HepG2 (cell line): Measurements from ENCODE around the gene NOTUM. TPM values are rescaled to one million over a fixed set of nuclear protein-coding genes. Genes with fewer than 3 reads are reported as not detected.

Source experiments
- AKAP8 ChIP-seq: sonication (generic); formaldehyde crosslinking; IDR thresholded peaks from 2 replicates; pipeline ENCODE4 v1.5.1; 2020; ENCODE audit warnings: mild to moderate bottlenecking, missing genetic modification reagents
- ATF7-NPFF ChIP-seq: sonication (generic); formaldehyde crosslinking; IDR thresholded peaks from 2 replicates; pipeline ENCODE4 v1.8.1; 2023; ENCODE audit warnings: mild to moderate bottlenecking, low read depth, missing genetic modification reagents, moderate library complexity
- E2F2 ChIP-seq: sonication (generic); formaldehyde crosslinking; IDR thresholded peaks from 2 replicates; pipeline ENCODE4 v1.4.0; 2020; ENCODE audit warnings: missing genetic modification reagents, borderline replicate concordance
- ELF3 ChIP-seq: IDR thresholded peaks from 2 replicates; pipeline ENCODE4 v1.6.1; 2016; ENCODE audit warnings: missing genetic modification reagents, missing compliant biosample characterization
- FOXJ3 ChIP-seq: sonication (generic); formaldehyde crosslinking; IDR thresholded peaks from 2 replicates; pipeline ENCODE4 v1.4.0; 2020; ENCODE audit warnings: missing genetic modification reagents, mild to moderate bottlenecking, borderline replicate concordance
- IKZF5 ChIP-seq: IDR thresholded peaks from 2 replicates; pipeline ENCODE4 v1.6.1; 2018; ENCODE audit warnings: missing genetic modification reagents, mild to moderate bottlenecking, missing compliant biosample characterization
- JDP2 ChIP-seq: sonication (generic); formaldehyde crosslinking; IDR thresholded peaks from 2 replicates; pipeline ENCODE4 v1.8.1; 2022; ENCODE audit warnings: missing genetic modification reagents, borderline replicate concordance
- PLSCR1 ChIP-seq: sonication (generic); formaldehyde crosslinking; IDR thresholded peaks from 2 replicates; pipeline ENCODE4 v1.5.0; 2020; ENCODE audit warnings: missing genetic modification reagents, mild to moderate bottlenecking, borderline replicate concordance
- RELA ChIP-seq: sonication (generic); formaldehyde crosslinking; IDR thresholded peaks from 2 replicates; pipeline ENCODE4 v1.4.0; 2020; ENCODE audit warnings: missing genetic modification reagents
- SMAD9 ChIP-seq: sonication (generic); formaldehyde crosslinking; IDR thresholded peaks from 2 replicates; pipeline ENCODE4 v1.5.1; 2020; ENCODE audit warnings: mild to moderate bottlenecking, missing genetic modification reagents
- SMARCC2 ChIP-seq: fragments of 450-650 bp; IDR thresholded peaks from 2 replicates; pipeline ENCODE4 v1.6.1; 2017; ENCODE audit warnings: antibody characterized with exemption, mild to moderate bottlenecking
- SMARCE1 ChIP-seq: fragments of 450-650 bp; IDR thresholded peaks from 2 replicates; pipeline ENCODE4 v1.6.1; 2017; ENCODE audit warnings: borderline replicate concordance
- TEF ChIP-seq: sonication (generic); formaldehyde crosslinking; IDR thresholded peaks from 2 replicates; pipeline ENCODE4 v1.5.0; 2020; ENCODE audit warnings: missing genetic modification reagents
- TFAP4 ChIP-seq: sonication (generic); IDR thresholded peaks from 2 replicates; pipeline ENCODE4 v1.6.1; 2016; ENCODE audit warnings: low read depth, borderline replicate concordance
- ZBTB34 ChIP-seq: sonication (generic); formaldehyde crosslinking; IDR thresholded peaks from 2 replicates; pipeline ENCODE4 v1.8.0; 2022; ENCODE audit warnings: mild to moderate bottlenecking, missing genetic modification reagents
- ZKSCAN1 ChIP-seq: fragments of 150-350 bp; IDR thresholded peaks from 2 replicates; pipeline ENCODE4 v1.6.1; 2014; ENCODE audit warnings: low read length
- ZNF292 ChIP-seq: sonication (generic); formaldehyde crosslinking; IDR thresholded peaks from 2 replicates; pipeline ENCODE4 v1.8.1; 2022; ENCODE audit warnings: mild to moderate bottlenecking, low read depth, missing genetic modification reagents, borderline replicate concordance
- ZNF441 ChIP-seq: sonication (generic); formaldehyde crosslinking; IDR thresholded peaks from 2 replicates; pipeline ENCODE4 v1.7.0; 2021; ENCODE audit warnings: missing genetic modification reagents, borderline replicate concordance
- ZNF549 ChIP-seq: sonication (generic); formaldehyde crosslinking; IDR thresholded peaks from 2 replicates; pipeline ENCODE4 v1.5.0; 2020; ENCODE audit warnings: missing genetic modification reagents
- ZNF781 ChIP-seq: sonication (generic); formaldehyde crosslinking; IDR thresholded peaks from 2 replicates; pipeline ENCODE4 v1.5.1; 2020; ENCODE audit warnings: borderline replicate concordance, mild to moderate bottlenecking, missing genetic modification reagents; ENCODE audit errors: not compliant biosample characterization
- ZSCAN5A ChIP-seq: sonication (generic); formaldehyde crosslinking; IDR thresholded peaks from 2 replicates; pipeline ENCODE4 v1.8.0; 2022; ENCODE audit warnings: mild to moderate bottlenecking, missing genetic modification reagents, borderline replicate concordance
- polyA plus RNA-seq, 8 experiments: library from polyadenylated mRNA; depleted of rRNA in 3 of 8; stranded (reverse) in 7 of 8; unstranded in 1 of 8; fragments of >200 nt; fragmentation: Illumina TruSeq in 4 of 8; extraction: Trizol in 4 of 8; gene quantifications; 2 replicates each; pipeline versions ENCODE4 v1.2.1 to v1.2.3, GENCODE V29; 2011 to 2016; ENCODE audit warnings: low read depth in 4 of 8, missing spikeins in 1 of 8, mixed read lengths in 1 of 8; ENCODE audit not compliant: insufficient read depth in 1 of 8
- total RNA-seq, 5 experiments: library from RNA; depleted of rRNA; stranded (reverse); fragments of >200 nt; fragmentation: Illumina TruSeq; extraction: Trizol; gene quantifications; 2 replicates each; pipeline ENCODE4 v1.2.3, GENCODE V29; 2016; ENCODE audit warnings: low read depth in 1 of 5

NOTUM gene
- total and polyA plus RNA-seq, 2 of the 13 experiments (the other 11 are each of a cell fraction or from before 2014, with no cell fraction given) = 150 to 160 TPM

- TF ChIP-seq FOXJ3 (CRISPR knock-in tag) = no peak
- TF ChIP-seq ZNF781 (CRISPR knock-in tag) = no peak
- TF ChIP-seq TEF (CRISPR knock-in tag) = 0 out of 2 replicates have a peak, but pooled peaks have one; percentile 1
- TF ChIP-seq ZBTB34 (CRISPR knock-in tag) = no peak
- TF ChIP-seq ZKSCAN1 = no peak
- no peak for TF ChIP-seq IKZF5
- 0 out of 2 replicates have a peak, but pooled peaks have one; percentile 87 for TF ChIP-seq ZNF441
- no peak for TF ChIP-seq ZSCAN5A (CRISPR knock-in tag)
- no peak for TF ChIP-seq RELA (CRISPR knock-in tag)
- TF ChIP-seq SMARCC2 = no peak
- 0 out of 2 replicates have a peak, but pooled peaks have one; percentile 13 for TF ChIP-seq SMARCE1
- TF ChIP-seq AKAP8 = peak; percentile 45; the same call in 1 of the 2 replicates
- peak; percentile 26; the same call in 1 of the 2 replicates for TF ChIP-seq E2F2 (CRISPR knock-in tag)
- TF ChIP-seq ATF7-NPFF (CRISPR knock-in tag) = peak; percentile 70; the same call in 1 of the 2 replicates
- TF ChIP-seq ELF3 (CRISPR knock-in tag) = no peak; the same call in none of the 2 replicates
- no peak for TF ChIP-seq ZNF292 (CRISPR knock-in tag)
- no peak for TF ChIP-seq ZNF549
- TF ChIP-seq TFAP4 = no peak
- TF ChIP-seq JDP2 = peak; percentile 39; the same call in 1 of the 2 replicates
- no peak; the same call in 1 of the 2 replicates for TF ChIP-seq SMAD9 (CRISPR knock-in tag)
- 0 out of 2 replicates have a peak, but pooled peaks have one; percentile 48 for TF ChIP-seq PLSCR1 (CRISPR knock-in tag)
Observed at GRCh38 chr17:81959362-81960129, 1.4 kb downstream of the NOTUM start (continued).
